Muscle of arm (tissue), 12 donors: ENCODE measurements around the gene MXI1. TPM values are rescaled to one million over a fixed set of nuclear protein-coding genes. Genes with fewer than 3 reads are reported as not detected.
"Not testable (repeated sequence)": the region's sequence is repeated elsewhere in the genome, so short reads cannot be mapped to it uniquely, and the experiment has no call there.

ENCODE experiments used
- DNase-seq: peaks from one replicate; pipeline ENCODE4 v3.0.0-alpha.2; 2013
- polyA plus RNA-seq, 12 donors: library from polyadenylated mRNA; unstranded; fragments of 120-200 nt; gene quantifications; one replicate each; pipeline ENCODE4 v1.2.1, GENCODE V29; 2013; ENCODE audit not compliant: insufficient read length in 12 of 12

MXI1 gene
- polyA plus RNA-seq, 12 donors = 22.7 to 58.0 (median 25.1) TPM; not detected in 1

- DNase-seq = not testable (repeated sequence)
Observed at GRCh38 chr10:110272995-110273394, 65.6 kb downstream of the MXI1 start.

DNA sequence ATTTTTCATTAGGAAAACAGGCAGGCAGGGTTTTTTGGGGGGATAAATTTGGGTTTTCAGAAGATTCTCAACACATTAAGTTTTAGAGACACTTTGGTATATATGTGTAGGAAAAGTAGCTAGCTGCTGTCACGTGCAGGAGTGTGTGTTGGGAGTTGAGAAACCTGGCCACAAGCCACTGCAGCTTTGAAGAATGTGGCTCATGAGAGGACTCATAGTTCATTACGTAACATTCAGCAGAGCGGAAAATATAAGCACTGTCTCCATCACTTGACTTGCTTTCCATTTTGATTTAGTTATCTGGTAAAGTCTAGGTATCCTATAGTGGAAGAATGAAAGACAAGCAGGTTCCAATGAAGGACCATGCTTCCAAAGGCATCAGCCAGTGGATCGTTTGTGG is 66.1 kb downstream of the MXI1 start:
- peak; percentile 67 for DNase-seq

DNA sequence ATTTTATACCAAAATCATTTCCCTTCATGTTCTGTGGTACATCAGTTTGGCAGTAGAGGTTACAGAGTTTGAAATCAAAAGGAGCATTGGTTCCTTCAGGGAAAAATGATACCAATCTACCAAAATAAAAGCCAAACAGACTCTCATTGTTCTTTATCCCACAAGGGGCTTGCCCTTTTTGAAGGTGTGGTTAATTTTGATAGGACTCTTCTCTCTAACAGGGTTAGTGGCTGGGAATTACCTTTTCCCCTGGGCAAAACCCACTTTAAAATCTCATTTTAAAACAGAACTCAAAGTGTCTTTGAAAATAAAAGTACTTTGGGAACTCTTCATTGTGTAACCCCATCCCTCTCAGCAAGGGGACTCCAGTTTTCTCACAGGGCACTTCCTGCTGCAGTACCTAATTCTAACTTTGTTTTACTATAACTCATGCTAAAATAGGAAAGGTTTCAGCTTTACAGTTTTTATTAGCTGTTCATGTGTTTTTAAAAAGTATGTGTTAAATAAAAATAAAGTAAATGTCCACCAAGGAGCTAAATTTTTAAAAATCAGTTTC is 66.7 kb downstream of the MXI1 start:
- no peak for DNase-seq

GRCh38 chr10:110274647-110275046 is 67.2 kb downstream of the MXI1 start:
- no peak for DNase-seq

GRCh38 chr10:110275128-110275729 is 67.8 kb downstream of the MXI1 start:
- no peak for DNase-seq

GRCh38 chr10:110276603-110277002 is 69.2 kb downstream of the MXI1 start:
- DNase-seq = no peak

DNA sequence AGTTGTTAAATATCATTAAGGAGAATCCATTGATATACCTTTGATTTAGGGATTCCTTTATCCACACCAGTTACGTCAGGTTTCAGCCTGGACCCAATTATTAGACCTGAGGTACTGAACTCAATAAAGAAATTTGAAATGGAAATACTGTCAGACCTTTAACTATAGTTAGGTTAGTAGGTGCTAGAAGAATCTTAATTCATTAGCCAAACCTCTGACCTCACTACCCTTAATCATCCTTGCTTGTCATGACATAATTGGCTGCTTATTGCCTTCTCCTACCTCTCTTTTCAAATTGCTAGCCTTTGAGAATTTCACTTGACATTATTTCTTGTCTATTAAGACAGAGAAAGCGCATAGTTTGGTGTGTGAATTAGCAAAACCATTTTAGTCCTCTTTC is 70.2 kb downstream of the MXI1 start:
- no peak for DNase-seq

DNA sequence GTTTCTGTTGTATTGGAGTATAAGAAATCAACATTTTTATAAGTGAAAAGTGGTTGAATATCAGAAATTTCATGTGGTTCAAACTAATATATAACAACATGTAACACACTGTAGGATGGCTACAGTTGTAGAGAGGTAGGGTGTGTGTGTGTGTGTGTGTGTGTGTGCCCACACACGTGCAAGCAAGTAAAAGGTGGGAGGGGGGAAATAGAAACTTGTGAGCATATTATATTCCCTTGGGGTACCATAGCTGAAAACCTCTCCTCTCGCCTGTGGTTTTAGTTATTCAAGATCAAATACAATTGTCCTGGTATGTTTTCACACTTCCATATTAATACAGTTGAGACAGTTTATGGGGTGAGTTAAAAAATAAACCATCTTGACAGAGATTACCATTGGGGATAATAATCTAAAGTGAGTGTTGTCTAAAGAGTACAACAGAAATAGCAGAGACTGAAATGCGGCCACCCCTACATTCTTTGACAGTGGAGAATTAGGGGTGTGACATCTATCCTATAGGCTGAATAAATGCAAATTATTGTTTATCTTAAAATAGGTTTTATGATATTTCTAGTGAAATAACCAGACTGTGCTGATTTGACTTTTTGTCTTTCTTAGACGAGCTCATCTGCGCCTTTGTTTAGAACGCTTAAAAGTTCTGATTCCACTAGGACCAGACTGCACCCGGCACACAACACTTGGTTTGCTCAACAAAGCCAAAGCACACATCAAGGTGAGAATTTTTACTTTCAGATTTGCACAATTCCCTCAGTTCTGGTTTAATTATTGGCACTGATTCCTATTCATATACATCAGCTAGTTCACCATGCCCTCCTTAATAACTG is 71.4 kb downstream of the MXI1 start:
- DNase-seq = no peak

DNA sequence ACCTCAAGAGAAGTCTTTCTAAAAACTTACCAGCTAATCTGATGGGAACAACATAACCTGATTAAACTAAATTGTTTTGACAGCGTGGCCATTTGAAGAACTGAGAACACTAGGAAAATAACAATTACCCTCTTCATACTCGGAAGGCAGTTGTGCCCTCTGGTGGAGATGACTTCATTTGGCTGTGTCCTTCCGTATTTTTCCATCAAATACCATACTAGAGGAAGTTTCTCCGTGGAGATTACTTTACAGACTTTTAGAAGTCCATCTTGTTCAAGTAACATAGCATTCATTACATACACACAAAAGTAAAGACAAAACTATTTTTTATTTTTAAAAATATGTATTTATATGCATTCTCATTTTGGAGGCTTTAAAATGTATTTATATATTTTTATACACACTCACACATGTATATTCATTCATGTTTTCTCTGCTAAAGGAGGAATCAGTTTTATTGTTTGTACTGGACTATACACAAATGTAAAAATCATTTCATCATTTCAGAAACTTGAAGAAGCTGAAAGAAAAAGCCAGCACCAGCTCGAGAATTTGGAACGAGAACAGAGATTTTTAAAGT is 72.1 kb downstream of the MXI1 start:
- peak; percentile 68 for DNase-seq

- no peak for DNase-seq
Observed at GRCh38 chr10:110284262-110284661, 76.9 kb downstream of the MXI1 start.

DNA sequence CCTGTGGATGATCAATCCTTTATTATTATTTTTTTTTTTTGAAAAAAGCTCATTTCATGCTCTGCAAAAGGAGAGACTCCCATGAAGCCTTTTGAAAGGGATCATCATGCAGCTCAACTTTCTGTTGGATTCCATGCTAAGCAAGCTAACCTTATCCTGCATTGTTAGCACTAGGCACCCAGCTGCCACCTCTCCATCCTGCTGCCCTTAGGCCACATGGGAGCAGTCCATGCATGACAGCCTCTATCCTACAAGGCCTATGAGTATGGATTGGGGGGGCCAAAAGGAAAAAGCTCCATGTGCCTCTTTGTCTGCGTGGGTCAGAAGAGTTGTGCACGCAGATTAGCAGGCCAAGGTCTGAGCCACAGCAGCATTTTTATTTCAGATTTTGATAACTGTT is 78.1 kb downstream of the MXI1 start:
- no peak for DNase-seq

- no peak for DNase-seq
Observed at GRCh38 chr10:110286841-110287240, 79.4 kb downstream of the MXI1 start.

DNA sequence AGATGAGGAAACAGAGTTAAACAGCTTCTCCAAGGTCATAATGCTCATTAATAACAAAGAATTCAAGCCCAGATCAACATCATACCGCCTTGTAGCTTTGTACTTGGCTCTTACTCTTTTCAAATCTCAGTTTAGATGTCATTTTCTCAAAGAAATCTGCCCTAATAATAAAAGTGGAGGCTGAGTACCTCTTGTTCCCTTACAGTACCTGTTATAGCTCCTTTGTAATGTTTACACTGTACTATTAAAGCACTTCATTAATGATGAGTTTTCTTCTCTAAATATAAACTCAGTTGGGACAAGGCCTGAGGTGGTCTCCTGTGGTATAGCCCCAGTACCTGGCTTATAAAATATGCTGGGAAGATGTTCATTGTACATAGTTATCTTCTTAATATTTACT is 89.6 kb downstream of the MXI1 start:
- DNase-seq = no peak

- DNase-seq = no peak
Observed at GRCh38 chr10:110300486-110300986, 93.1 kb downstream of the MXI1 start.

DNA sequence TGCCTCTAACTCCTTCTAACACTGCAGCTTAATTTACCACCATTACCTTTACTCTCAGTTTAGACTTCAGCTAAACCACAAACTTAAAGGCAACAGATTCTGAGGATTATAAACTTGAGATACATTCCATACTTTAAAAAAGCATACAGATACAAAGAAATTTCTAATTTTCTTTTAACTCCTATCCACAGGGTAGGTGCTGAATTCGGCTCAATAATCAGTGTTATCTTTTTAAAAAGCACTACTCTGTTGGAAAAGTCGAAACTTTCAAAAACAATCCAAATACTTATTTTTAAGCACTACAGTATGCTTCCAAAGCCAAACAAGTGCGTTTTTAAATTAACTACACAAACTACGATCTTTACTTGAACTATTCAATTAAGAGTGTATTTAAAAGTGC is 96.3 kb downstream of the MXI1 start:
- DNase-seq = no peak

- no peak for DNase-seq
Observed at GRCh38 chr10:110304394-110304779, 97.0 kb downstream of the MXI1 start.

DNA sequence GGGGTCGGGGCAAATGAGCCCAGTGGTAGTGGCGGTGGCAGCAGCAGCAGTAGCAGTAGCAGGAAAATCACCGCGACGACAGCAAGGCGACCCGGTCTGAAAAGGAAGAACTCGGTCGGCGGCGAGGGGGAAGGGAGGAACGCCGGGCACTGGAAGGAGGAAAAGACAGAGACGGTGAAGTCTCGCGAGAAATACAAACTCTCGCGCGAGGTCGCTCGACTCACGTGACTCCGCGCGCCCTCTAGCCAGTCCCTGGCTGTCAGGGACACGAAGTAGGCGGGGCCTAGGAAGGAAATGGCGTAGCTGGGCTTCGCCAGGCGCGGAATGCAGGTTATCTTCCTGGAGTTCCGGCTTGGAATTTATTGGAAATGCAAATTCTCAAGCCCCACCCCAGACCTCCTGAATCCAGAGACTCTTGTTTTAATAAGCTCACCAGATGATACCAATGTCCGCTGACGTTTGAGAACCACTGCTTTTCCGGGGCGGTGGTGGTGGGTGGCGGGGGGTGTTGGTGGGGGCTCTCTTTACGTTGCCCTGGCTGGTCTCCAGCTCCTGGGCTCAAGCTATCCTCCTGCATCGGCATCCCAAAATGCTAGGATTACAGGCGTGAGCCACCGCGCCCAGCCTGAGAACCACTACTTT is 97.5 kb downstream of the MXI1 start, which contains the start of gene SMNDC1:
TSS of gene SMNDC1 (minus strand) at position 141 of the 642 bp plus-strand sequence. CDS start 1,333 bp downstream, outside the sequence.
- peak; percentile 99 for DNase-seq

DNA sequence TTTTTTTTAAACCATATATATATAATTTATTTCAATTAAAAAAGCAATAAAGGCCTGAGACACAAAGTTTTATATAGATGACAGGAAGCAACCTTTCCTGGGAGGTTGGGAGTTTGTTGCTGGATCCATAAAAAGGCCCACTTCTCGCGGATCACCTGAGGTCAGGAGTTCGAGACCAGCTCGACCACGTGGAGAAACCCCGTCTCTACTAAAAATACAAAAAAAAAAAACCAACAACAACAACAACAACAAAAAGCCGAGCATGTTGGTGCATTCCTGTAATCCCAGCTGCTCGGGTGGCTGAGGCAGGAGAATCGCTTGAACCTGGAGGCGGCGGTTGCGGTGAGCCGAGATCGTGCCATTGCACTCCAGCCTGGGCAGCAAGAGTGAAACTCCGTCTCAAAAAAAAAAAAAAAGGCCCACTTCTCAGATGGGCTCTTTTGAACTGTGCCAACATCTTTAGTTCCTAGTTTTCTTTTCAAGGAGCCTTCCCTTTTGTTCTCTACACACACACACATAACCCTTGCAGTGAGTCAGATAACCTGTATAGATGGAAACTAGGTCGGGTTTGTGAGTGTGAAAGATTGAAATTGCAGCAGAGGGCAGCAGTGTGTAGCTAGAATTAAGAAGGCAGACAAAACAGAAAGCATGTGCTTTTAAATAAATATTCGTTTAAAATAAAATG is 98.5 kb downstream of the MXI1 start:
- DNase-seq = peak; percentile 54

GRCh38 chr10:110306452-110306768 is 99.0 kb downstream of the MXI1 start:
- no peak for DNase-seq

DNA sequence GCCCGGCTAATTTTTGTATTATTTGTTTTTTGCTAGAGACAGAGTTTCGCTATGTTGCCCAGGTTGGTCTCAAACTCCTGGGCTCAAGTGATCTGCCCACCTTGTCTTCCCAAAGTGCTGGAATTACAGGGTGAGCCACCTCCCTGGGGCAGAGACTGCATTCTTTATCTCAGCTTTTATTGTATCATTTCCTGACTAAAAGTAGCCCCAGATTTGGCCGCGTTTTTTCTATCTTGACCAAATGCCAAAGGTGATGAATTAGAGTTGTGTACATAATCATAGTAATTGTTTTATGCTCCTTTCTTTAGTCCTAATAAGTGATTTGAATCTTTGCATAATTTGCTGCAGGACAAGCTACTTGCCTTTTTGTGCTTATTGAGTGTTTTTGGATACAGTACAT is 100.4 kb downstream of the MXI1 start:
- DNase-seq = no peak

DNA sequence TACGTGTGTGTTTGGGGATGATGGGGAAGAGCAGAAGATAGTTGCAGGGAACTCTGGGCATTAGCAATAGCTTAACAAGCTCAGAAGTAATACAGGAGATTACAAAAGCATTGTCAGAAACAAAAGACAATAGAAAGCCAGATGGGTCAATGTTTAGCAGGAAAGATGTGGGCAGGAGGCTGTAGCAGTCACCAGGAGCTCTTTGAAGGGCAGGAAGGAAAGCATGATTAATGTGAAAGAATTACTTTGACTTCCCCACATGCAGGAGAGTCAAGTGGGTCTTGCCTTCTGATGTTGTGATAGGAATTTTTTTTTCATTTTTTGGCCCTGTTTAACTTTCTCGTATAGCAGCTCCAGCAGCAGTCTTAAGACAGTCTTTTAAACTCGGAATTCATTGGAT is 103.3 kb downstream of the MXI1 start:
- DNase-seq = no peak
